NCI-H1930 (cell line): ENCODE results near the gene RGS10.
"Not testable (repeated sequence)": the region's sequence is repeated elsewhere in the genome, so short reads cannot be mapped to it uniquely, and the experiment has no call there.

ENCODE experiments used
- DNase-seq, 2 experiments: peaks; one replicate each; lab custom pipeline; 2025; lab: John Stamatoyannopoulos, UW

Gene RGS10, protein sequence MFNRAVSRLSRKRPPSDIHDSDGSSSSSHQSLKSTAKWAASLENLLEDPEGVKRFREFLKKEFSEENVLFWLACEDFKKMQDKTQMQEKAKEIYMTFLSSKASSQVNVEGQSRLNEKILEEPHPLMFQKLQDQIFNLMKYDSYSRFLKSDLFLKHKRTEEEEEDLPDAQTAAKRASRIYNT

DNA sequence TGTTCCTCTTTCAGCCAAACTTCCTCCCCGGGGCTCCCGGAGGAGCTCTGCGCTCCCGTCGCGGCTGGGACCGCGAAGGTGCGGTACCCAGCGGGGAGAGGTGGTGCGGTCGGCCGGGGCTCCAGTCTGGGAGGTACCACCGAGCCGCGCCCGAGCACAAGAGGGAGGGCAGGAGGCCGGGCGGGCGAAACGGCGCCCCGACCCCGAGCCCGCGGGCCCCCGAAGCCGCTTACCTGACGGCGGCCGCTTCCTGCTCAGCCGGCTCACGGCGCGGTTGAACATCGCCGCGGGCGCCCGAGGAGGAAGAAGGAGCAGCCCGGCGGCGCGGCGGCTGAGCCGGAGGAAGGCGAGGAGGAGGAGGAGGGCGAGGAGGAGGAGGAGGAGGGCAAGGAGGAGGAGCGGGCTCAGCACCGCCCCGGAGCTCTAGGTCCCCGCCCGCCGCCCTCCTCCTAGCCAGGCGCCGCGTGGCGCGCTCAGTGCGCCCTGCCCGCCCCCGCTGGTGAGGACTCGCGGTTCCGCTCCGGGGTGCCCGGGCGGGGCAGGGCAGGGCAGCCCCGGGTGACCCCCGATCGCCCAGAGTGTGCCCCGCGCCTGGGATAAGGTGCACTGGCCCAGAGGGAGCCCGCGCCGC lies at the start of gene RGS10:
Gene RGS10, minus strand, starts transcription at position 363 of the 631 bp plus-strand sequence. Its CDS starts 81 bp downstream, at position 282.
- peak in 1 of 2 experiments; percentile 20 for DNase-seq

DNA sequence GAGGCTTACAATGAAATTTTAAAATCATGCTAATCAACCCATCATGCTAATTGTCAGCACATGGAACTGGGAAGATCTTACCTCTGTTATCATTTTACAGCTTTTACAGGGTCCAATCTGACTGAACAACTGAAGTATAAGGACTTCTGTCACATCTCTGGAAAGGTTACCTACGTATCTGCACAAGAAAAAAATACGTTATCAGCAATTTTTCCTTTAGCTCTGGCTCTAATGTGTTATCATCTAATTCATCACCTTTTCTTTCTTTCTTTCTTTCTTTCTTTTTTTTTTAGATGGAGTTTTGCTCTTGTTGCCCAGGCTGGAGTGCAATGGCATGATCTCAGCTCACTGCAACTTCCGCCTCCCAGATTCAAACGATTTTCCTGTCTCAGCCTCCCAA lies 45.6 kb upstream of the RGS10 start:
- no peak for DNase-seq

DNA sequence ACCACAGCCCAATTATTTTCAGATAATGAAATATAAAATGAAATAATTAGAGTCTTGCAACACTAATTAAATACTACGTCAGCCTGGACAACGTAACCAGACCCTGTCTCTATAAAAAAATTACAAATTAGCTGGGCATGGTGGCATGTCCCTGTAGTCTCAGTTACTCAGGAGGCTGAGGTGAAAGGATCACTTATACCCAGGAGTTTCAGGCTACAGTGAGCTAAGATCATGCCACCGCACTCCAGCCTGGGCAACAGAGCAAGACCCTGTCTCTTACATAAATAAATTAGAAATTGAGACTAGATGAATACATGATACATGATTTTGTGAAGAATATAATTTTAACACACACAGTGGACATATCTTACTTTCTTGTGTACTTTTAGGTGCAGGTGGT lies 35.8 kb upstream of the RGS10 start:
- DNase-seq, result no peak

DNA sequence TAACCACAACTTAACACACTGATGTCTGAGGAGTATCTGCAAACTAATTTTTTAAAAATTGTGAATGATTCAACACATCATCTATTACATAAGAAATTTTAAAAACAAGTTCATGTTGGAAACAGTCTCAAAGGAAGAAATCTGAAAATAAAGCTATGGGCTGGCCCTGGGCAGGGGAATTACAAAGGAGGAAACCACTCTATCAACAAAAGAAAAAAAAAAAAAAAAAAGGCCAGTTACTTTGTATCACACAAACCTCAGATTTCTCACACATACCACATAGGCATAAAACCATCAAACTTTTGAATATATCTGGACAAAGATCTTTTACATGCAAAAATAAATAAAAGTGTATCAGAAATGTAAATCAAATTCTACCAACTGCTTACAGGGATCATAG lies 33.5 kb upstream of the RGS10 start:
- no peak for DNase-seq

DNA sequence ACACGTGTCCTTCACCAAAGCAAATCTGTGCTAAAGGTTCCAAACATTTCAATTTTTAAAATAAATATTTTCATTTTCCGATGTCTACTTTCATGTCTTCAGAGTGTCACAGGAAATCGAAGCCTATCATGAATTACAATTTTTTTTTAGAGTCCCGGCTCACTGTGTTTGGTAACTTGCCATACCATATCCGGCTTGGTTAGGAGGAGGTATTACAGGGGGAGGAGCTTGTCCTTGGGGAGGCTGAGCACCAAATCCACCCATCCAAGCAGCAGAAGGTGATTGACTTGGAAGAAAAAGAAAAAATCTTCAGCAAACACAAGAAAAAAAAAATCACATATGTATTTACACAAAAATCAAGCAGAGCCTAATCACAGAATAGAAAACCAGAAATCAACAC lies 33.0 kb upstream of the RGS10 start:
- no peak for DNase-seq

DNA sequence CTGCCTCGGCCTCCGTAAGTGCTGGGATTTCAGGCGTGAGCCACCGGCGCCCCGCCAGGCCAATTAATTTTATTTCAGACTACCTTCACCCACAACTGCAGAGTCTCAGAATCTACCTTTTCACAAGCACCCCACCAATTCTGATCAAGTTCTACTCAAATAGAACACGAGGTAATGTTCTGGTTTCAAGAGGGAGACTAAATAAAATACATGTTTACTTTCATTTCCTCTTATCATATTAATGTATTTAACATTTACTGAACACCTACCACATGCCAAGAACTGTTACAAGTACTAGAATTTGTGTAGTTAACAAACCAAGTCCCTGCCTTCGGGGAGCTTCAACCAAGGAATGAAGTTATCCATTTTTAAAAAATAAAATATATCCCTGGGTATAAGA lies 25.5 kb upstream of the RGS10 start:
- DNase-seq, result no peak

DNA sequence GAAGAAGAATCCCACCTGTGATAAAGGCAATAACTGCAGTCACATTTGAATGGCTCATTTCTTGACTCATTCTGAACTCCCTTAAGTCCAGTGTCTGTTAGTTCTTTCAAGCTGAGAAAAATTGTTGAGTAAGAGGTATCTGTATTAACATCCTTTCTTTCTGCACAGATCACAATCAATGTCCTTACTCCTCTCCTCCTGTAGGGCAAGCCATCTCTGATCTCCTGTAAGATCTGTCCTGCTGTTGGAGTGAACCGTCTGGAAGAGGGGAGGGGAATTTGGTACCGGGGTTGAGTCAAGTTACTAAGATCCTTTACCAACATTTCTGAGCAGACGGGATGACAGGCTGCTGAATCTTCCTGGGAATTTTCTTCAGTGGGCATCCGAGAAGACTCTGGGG lies 19.6 kb upstream of the RGS10 start:
- no peak for DNase-seq

DNA sequence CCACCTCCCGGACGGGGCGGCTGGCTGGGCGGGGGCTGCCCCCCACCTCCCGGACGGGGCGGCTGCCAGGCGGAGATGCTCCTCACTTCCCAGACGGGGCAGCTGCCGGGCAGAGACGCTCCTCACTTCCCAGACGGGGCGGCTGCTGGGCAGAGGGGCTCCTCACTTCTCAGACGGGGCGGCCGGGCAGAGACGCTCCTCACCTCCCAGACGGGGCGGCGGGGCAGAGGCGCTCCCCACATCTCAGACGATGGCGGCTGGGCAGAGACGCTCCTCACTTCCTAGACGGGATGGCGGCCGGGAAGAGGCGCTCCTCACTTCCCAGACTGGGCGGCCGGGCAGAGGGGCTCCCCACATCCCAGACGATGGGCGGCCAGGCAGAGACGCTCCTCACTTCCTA lies 17.0 kb upstream of the RGS10 start:
- DNase-seq, result not testable (repeated sequence)

DNA sequence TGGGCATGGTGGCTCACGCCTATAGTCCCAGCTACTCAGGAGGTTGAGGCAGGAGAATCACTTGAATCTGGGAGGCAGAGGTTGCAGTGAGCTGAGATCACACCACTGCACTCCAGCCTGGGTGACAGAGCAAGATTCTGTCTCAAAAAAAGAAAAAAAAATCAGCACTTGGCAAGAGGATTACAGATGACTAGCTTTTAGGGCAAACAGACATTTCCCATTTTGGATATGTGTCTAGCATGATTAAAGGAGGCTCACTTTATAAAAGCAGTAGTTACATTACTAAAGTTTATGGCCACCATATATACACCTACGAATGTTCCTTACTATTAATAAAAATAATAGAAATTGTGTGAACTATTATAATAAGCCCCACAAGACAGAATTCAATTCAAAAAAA lies 13.6 kb upstream of the RGS10 start:
- DNase-seq, result not testable (repeated sequence)

DNA sequence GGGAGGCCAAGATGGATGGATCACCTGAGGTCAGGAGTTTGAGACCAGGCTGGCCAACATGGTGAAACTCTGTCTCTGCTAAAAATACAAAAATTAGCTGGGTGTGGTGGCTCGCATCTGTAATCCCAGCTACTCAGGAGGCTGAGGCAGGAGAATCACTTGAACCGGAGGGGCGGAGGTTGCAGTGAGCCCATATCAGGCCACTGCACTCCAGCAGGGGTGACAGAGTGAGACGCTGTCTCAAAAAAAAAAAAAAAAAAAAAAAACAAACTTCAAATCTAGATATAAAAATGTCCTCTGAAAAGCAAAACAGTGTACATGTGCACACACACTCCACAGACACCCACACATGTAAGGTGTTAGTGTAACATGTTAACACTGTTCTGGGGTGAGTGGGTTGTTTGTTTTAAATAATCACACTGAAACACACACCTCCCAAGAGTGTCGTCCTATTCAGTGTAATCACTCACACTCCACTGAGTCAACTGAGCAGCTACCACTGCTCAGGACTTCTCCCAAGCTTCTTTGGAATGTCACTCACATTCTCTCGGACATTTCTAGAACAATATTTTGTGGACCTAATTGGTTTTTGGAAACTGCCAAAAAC lies 12.8 kb upstream of the RGS10 start:
- DNase-seq, result no peak

DNA sequence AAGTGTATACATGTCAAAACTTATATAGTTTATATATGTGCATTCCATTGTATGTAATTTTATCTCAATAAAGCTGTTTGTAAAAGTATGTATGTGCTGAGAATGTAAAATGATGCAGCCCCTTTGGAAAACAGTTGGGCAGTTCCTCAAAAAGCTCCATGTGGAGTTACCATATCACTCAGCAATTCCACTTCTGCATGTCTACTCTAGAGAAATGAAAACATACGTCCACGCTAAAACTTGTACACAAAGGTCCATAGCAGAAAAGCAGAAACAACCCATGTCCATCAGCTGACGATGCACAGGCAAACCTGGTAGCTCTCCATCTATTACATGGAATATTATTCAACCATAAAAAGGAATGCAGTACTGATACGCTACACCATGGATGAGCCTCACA lies 8.3 kb upstream of the RGS10 start:
- DNase-seq, result no peak

DNA sequence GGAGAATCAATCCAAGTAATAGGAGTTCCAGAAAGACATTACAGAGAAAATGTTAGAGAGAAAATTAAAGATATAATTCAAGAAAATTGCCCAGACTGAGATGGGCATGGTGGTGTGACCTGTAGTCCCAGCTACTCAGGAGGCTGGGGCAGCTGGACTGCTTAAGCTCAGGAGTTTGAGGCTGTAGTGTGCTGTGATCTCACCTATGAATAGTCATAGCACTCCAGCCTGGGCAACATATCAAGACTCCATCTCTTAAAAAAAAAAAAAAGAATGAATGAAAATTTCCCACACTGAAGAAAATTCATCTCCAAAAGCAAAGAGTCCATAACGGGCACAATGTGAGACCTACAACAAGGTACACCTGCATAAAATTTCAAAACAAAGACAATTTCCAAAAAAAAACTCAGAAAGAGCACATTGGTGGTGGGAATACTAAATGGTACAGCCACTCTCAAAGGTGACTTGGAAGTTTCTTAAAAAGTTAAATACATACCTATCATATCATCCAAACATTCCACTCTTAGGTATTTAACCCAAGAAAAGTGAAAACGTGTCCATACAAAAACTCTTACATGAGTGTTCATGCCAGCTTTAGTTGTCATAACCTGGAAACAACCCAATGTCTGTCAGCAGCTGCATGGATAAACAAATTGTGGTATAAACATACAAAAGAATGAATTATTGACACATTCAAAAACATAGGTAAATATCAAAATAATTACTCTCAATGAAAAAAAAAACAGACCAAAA lies 6.9 kb upstream of the RGS10 start:
- no peak for DNase-seq

DNA sequence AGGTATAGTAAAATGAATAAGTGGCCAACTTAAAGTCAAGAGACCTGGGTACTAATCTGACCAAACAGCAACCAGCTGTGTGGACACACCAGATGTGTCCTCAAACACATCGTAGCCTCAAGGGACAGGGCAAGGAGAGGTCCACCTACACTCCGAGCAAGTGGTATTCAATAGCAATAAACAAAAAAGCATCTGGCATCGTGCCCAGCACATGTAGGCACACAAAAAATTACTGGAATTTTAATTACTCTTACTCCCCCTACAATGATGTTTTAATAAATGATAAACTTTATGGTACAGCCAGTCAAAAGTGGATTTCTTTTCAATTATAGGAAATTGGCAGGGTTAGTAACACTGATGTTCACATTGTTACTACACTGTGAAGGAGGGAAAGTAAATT lies 3.5 kb upstream of the RGS10 start:
- no peak for DNase-seq

DNA sequence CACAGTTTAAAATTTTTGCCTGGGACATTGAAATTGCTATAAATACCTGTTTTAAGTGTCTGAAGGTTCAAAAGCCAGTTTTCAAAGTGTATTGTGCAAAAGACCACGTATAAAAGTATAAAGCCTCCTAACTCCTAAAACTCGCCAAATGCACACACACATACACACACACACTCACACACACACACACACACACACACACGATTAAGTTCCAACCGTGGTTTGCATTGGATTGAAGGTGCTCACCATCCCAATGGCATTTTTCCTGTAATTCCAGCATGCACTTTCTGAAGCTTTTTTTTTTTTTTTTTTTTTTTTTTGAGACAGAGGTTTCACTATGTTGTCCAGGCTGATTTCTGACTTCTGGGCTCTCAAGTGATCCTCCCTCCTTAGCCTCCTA lies 2.8 kb upstream of the RGS10 start:
- DNase-seq, result no peak

DNA sequence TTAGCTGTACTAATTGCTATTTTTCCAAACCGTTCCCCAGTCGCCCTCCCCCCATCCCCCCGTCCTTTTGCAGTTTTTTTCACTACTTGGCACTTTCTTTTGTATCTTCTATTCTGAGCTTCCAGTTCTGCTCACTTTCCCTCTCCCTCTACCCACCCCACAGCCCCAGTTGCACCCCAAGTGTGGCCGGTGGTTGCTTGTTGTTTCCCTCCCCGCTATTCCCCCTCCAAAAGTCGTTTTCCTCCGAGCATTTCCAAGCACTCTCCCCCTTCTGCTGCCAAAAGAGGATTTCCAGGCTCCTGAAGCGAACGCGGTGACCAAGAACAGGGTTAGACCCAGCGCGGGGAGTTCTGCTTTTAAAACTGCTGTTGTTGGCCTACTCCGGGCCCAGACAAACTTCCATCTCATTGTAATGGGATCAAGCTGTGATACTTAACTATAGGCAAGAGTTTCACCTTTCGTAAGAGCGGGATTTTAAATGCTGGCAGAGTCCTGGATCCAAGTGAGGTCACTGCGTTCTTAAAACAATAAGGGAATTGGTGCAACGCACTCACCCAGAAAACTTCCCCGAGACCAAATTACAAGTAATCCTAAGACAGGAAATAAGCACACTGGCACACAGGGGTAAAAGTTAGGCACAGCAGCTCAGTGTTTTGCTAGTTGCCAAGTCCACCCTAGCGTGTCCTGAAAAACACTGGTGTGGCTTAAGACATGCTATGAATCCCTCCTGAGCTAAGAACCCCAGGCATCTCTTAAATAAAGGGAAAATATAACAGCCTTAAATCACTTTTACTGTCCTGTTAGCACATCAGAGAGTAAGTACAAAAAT lies 1.5 kb upstream of the RGS10 start:
- no peak for DNase-seq

DNA sequence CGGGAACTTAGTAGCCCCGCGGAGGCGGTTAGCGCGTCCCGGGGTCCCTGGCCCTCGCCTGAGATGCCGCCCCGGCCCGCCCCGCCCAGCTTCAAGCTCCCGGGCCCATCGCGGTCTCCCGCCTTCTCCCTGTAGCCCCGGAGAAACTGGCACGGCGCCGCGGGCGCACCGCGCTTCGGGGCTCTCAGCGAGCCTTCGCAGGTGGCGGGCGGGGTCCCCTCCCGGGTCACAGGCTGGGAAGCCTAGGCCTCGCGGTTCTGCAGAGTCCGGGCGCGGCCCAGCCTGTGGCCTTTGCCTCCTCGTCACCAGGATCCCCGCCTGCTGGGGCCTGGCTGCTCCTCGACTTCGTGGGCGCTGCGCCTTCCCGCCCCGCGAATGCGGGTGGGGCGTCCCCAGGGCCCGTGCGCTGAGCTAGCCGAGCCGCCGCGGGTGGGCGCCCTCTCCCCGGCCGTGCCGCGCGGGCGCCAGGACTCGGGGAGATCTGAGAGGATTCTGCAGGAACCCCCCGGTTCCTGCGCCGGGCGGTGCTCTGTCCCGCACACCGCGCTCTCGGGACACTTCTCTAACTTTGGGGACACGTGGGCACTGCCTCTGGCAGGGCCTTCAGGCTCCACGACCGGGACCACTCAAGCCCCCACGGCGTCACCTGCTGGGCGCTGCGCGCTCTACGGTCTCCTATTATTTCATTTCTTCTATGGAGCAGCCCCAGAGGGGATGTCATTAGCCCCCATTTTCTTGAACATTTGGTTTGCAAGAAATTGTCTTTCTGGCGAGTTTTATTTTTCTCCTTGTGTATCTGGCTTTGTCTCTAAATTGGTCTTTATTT lies 682 bp upstream of the RGS10 start:
- DNase-seq, result no peak

DNA sequence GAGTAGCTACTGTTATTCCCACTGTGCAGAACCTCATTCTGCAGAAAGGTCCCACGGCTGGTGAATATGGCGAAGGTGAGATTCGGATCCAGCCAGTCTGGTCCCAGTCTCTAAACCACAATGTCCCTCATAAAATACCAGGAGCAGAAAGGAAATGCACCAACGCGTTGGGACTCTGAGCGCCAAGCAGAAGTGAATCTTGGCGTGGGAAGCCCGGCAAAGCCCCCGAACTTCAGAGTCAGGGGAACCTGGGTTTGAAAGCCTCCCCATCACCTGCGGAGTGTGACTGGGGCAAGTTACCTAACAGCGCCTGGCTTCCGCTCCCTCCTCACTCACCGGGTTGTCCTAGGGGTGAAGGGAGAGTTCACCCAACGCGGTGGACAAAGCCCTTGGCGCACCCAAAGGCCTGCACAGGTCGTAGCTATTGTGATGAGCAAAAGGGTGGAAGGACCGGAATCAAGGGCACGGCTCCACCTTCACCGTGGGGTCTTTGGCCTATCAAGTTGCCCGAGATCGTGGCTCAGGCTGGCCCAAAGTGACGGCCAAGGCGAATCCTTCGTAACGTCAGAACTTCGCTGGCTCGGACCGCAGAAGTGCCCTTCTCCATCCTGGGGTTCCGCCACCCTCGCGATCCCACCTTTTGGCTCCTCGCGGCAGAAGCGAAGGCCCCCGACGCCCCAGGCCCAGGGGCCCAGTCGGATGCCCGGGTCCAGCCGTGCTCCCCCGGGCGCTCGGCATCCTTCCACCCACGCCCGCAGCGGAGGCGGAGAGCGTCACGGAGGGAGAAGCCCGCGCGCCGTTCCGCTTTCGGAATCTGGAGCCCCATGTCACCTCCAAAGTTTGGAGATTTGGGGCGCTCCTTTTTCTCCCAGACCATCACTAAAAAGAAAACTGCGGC lies 811 bp downstream of the RGS10 start:
- no peak for DNase-seq

DNA sequence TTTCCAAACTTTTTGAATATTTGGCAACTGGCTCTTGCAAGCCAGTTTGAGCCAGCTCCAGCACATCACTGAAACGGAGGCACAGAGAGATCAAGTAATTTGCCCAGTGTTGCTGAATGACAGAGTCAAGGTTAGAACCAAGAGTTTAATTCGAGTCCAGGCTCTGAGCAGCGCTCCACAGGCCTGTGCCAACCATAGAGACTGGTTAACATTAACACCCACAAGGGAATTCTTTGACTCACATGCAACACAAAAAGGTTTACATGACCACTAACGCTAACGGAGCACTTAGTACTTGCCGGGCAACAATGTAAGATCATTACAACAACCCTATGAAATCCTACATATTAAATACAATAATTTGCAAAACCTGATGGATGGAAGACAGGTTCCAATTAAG lies 1.5 kb downstream of the RGS10 start:
- no peak for DNase-seq

DNA sequence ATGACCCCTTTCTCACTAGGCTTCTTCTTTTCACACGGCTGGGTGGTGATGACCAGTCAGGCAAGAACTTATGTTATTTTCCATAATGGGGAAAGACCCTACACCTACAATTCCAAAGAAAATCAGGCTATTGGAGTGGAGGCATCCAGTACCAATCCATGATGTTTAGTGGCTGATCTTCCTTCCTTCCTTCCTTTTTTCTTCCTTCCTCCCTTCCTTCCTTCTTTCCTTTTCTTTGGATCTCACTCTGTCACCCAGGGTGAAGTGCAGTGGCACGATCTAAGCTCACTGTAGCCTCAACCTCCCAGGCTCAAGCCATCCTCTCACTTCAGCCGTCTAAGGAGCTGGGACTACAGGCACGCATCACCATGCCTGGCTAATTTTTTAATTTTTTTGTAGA lies 2.5 kb downstream of the RGS10 start:
- DNase-seq, result no peak

DNA sequence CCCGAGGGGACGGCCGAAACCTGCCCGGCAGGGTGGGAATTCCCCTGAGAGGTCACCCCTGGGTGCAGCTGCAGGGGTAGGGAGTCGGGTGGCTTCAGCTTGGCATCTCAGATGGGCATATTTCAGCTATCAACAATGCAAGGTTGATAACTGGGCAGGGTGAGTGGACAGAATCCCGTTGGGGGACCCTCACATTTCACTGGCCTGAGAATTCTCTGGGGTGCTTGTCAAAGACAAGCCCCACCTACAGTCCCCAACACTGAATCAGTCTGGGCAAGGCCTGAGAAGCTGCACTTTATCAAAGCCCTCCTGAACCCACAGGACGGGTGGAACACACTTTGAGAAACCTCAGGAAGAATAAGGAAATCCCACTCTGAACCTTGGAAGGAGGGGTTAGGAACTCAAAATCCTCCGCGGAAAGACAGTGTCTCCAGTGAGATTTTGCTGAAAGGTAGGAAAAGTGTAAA lies 3.1 kb downstream of the RGS10 start:
- no peak for DNase-seq
